GM12872 (cell line): ENCODE measurements around the gene BAIAP2L2.

Source experiments
- CTCF ChIP-seq: IDR thresholded peaks from 3 replicates; pipeline ENCODE4 v1.5.1; 2011; ENCODE audit warnings: low read depth, mild to moderate bottlenecking, low read length, moderate library complexity; ENCODE audit not compliant: insufficient read depth

The BAIAP2L2 gene

GRCh38 chr22:38068641-38069371 lies 41.7 kb downstream of the BAIAP2L2 start:
- no peak for TF ChIP-seq CTCF

- TF ChIP-seq CTCF = no peak
Observed at GRCh38 chr22:38067761-38068360, 42.6 kb downstream of the BAIAP2L2 start.

- TF ChIP-seq CTCF = no peak
Observed at GRCh38 chr22:38067028-38067415, 43.5 kb downstream of the BAIAP2L2 start.

GRCh38 chr22:38066381-38067027 lies 44.0 kb downstream of the BAIAP2L2 start:
- no peak for TF ChIP-seq CTCF

- no peak for TF ChIP-seq CTCF
Observed at GRCh38 chr22:38065539-38065938, 44.9 kb downstream of the BAIAP2L2 start.

- TF ChIP-seq CTCF = no peak
Observed at GRCh38 chr22:38062791-38063190, 47.7 kb downstream of the BAIAP2L2 start.

- TF ChIP-seq CTCF = no peak
Observed at GRCh38 chr22:38056969-38057891, 53.3 kb downstream of the BAIAP2L2 start, which contains the start of gene PICK1. Gene PICK1, plus strand, starts transcription at chr22:38057404. Its CDS starts 406 bp downstream, at chr22:38057810.
